Adrenal gland (tissue), 12 donors: ENCODE data around the gene DKKL1. TPM values are rescaled to one million over a fixed set of nuclear protein-coding genes. Genes with fewer than 3 reads are reported as not detected.

Experiments used
- DNase-seq, 7 donors: peaks; one replicate each; pipeline ENCODE4 v3.0.0-alpha.2; 2019 to 2020
- H3K27ac ChIP-seq, 5 donors: fragments of 200-600 bp; sonication (generic) in 4 of 5; 1 replicate in 3 of 5; 2 replicates in 2 of 5; pipeline versions ENCODE4 v1.5.1 to v1.8.0; 2016 to 2020; ENCODE audit warnings: mild to moderate bottlenecking in 1 of 5
- H3K27me3 ChIP-seq: fragments of 200-600 bp; 2 replicates; pipeline ENCODE4 v1.8.0; 2021
- H3K36me3 ChIP-seq, 2 donors: fragments of 200-600 bp; replicated peaks in 1 of 2; 1 replicate in 1 of 2; 2 replicates in 1 of 2; pipeline versions ENCODE4 v1.5.1 to v1.8.0; 2018 to 2022
- H3K4me1 ChIP-seq, 2 donors: fragments of 200-600 bp; replicated peaks in 1 of 2; 1 replicate in 1 of 2; 2 replicates in 1 of 2; pipeline versions ENCODE4 v1.5.1 to v1.8.0; 2018 to 2021
- H3K4me3 ChIP-seq, 4 donors: fragments of 200-600 bp; sonication (generic) in 3 of 4; one replicate each; pipeline ENCODE4 v1.5.1; 2016 to 2018
- H3K9me3 ChIP-seq, 3 donors: fragments of 200-600 bp; sonication (generic) in 1 of 3; replicated peaks in 1 of 3; 1 replicate in 2 of 3; 2 replicates in 1 of 3; pipeline versions ENCODE4 v1.5.1 to v1.8.0; 2016 to 2021
- CTCF ChIP-seq, 6 experiments: fragments of 450-650 bp in 4 of 6; fragments of 200-600 bp in 2 of 6; sonication (generic) in 1 of 6; IDR thresholded peaks; 1 replicate in 5 of 6; 2 replicates in 1 of 6; pipeline versions ENCODE4 v1.5.1 to v1.8.0; 2016 to 2021; ENCODE audit warnings: antibody characterized with exemption in 6 of 6, mild to moderate bottlenecking in 2 of 6, moderate library complexity in 1 of 6
- POLR2A ChIP-seq, 2 donors: fragments of 450-650 bp; IDR thresholded peaks; one replicate each; pipeline ENCODE4 v1.6.1; 2017; ENCODE audit warnings: antibody characterized with exemption in 2 of 2, mild to moderate bottlenecking in 2 of 2, moderate library complexity in 1 of 2
- whole genome bisulfite sequencing, 4 donors: extraction: QIAGEN DNeasy Blood & Tissue Kit in 2 of 4; methylation state at CpG; one replicate each; pipeline versions ENCODE4 v1.1.5 to v1.1.7; 2013 to 2017; 5-methylcytosine and 5-hydroxymethylcytosine counted together
- intact Hi-C, 2 donors: fragments of 100-400 bp; cut with DNase I; formaldehyde crosslinking; loops; one replicate each; pipeline versions ENCODE4 v1.14.1 to v1.15.0; 2022 to 2023
- polyA plus RNA-seq, 3 donors: library from polyadenylated mRNA; stranded (reverse); fragments of 200-250 nt in 2 of 3; fragments of 350-450 nt in 1 of 3; fragmentation: Illumina TruSeq in 1 of 3; extraction: RNeasy Lipid Tissue Mini Kit (QIAGEN cat#74804) in 1 of 3; gene quantifications; one replicate each; pipeline ENCODE4 v1.2.3, GENCODE V29; 2013 to 2014
- total RNA-seq, 9 donors: library from RNA; depleted of rRNA in 4 of 9; stranded (reverse); fragments of >200 nt in 4 of 9; fragments of 120-200 nt in 1 of 9; fragmentation: NEBNext Ultra II Directional in 1 of 9; extraction: Animal tissue kit (Norgen Biotek cat#: 25700) in 1 of 9; gene quantifications; one replicate each; pipeline versions ENCODE4 v1.1.0 to v1.2.4, GENCODE V29; 2013 to 2023
- donor health status: healthy with polysubstance abuse.
- donor health status: Bipolar disorder and iron deficiency.
- donor health status: DM: yes; HTN: yes; CAD: no.
- donor health status: DM: no; HTN: no; CAD: no.
- donor health status: DM: no; HTN: no; CAD: no.
- donor health status: DM: yes; HTN: yes; CAD: no.

DKKL1 gene
- total and polyA plus RNA-seq, 12 donors: 0.28 to 0.56 (median 0.44) TPM; not detected in 6

DNA sequence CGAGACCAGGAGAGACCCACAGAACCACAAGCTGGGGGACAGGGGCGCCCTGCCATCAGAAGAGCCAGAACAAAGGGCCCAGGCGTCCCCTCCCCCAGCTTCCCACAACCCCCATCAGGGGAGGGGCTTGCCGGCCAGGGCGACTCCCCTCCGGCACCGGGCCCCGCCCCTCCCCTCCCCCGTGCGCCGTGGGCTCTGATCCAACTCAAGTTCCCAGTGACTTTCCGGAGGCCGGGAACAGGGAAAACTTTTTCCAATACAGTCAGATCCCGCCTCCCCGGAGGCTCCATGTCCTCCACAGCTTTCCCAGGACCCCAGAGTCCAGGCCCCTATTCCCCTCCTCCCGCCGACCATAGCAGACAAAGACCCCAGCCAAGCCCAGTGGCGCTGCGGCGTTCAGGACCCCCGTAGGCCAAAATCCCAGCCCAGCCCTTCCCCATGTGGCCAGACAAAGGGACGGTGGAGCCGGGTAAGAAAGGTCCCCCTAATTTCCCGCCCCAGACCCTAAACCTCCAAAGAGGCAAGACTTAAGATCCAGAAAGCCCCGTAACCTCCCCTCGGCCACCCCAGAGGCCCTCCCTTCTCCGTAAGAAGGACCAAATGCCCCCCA is 2.1 kb upstream of the DKKL1 start:
- DNase-seq: peak; percentile 71 to 83 (median 80)
- H3K4me3 ChIP-seq: peak overlapping the region; percentile 45 to 75 (median 68)
- 4 to 6% (median 5%) methylated on average over 8 to 27 of the region's 27 CpGs for WGBS, 4 donors
- intact Hi-C loops: no loop called here
- no peaks in the 10 kb centered on the region for H3K27me3 ChIP-seq
- H3K27ac ChIP-seq: peak overlapping the region; percentile 65 to 92 (median 76)
- peaks cover 0 to 10% of the 10 kb centered on the region in 2 donors for H3K36me3 ChIP-seq
- peak in 1 of 2 donors; percentile 28 for TF ChIP-seq POLR2A (IDR thresholded peaks at IDR 0.05)
- TF ChIP-seq CTCF (IDR thresholded peaks at IDR 0.05): peak in 1 of 6 experiments; percentile 5
- no peaks in the 10 kb centered on the region for H3K9me3 ChIP-seq
- H3K4me1 ChIP-seq: peaks cover 8 to 10% of the 10 kb centered on the region in 2 donors

- peak; percentile 54 to 81 (median 67) for DNase-seq
- TF ChIP-seq CTCF (IDR thresholded peaks at IDR 0.05) (no peak), POLR2A (IDR thresholded peaks at IDR 0.05) (peak in 1 of 2 donors; percentile 34)
- peak within 1 kb of the TSS; percentile 65 to 92 (median 76) for H3K27ac ChIP-seq
- peaks cover 0 to 10% of the 10 kb centered on the region in 2 donors for H3K36me3 ChIP-seq
- H3K27me3 ChIP-seq: no peaks in the 10 kb centered on the region
- peaks cover 8 to 10% of the 10 kb centered on the region in 2 donors for H3K4me1 ChIP-seq
- peak within 1 kb of the TSS; percentile 45 to 75 (median 68) for H3K4me3 ChIP-seq
- intact Hi-C loops: no loop called here
- no peaks in the 10 kb centered on the region for H3K9me3 ChIP-seq
- WGBS, 4 donors: 1 to 2% (median 2%) methylated on average over 30 to 52 of the region's 52 CpGs
Observed at GRCh38 chr19:49362048-49362928, 1.4 kb upstream of the DKKL1 start, which contains the start of gene TEAD2. TSS of gene TEAD2 (minus strand) at chr19:49362416. CDS start at chr19:49360075, 2,341 bp downstream.

GRCh38 chr19:49362929-49363267 is 779 bp upstream of the DKKL1 start:
- H3K4me1 ChIP-seq: peaks cover 8 to 10% of the 10 kb centered on the region in 2 donors
- TF ChIP-seq CTCF (IDR thresholded peaks at IDR 0.05): no peak
- no peak for TF ChIP-seq POLR2A (IDR thresholded peaks at IDR 0.05)
- peak overlapping the region in 1 of 4 donors; percentile 31 for H3K4me3 ChIP-seq
- peak overlapping the region in 4 of 5 donors; percentile 50 to 89 (median 66) for H3K27ac ChIP-seq
- H3K27me3 ChIP-seq: no peaks in the 10 kb centered on the region
- 1 to 2% (median 1%) methylated on average over 11 to 14 of the region's 14 CpGs for WGBS, 4 donors
- H3K36me3 ChIP-seq: peaks cover 0 to 10% of the 10 kb centered on the region in 2 donors
- DNase-seq: peak; percentile 49 to 61 (median 52)
- H3K9me3 ChIP-seq: no peaks in the 10 kb centered on the region
- intact Hi-C loops: no loop called here

GRCh38 chr19:49364083-49364737 is 533 bp downstream of the DKKL1 start:
- H3K9me3 ChIP-seq: no peaks in the 10 kb centered on the region
- peak in 1 of 7 donors; percentile 43 for DNase-seq
- TF ChIP-seq CTCF (IDR thresholded peaks at IDR 0.05): no peak
- no peak for TF ChIP-seq POLR2A (IDR thresholded peaks at IDR 0.05)
- H3K36me3 ChIP-seq: peaks cover 0 to 3% of the 10 kb centered on the region in 2 donors
- H3K27me3 ChIP-seq: no peaks in the 10 kb centered on the region
- peaks cover 8 to 10% of the 10 kb centered on the region in 2 donors for H3K4me1 ChIP-seq
- WGBS, 4 donors: 64 to 75% (median 66%) methylated on average over 26 to 27 of the region's 27 CpGs
- intact Hi-C loops: no loop called here
- peak overlapping the region in 3 of 5 donors; percentile 29 to 89 (median 53) for H3K27ac ChIP-seq
- peak overlapping the region in 1 of 4 donors; percentile 12 for H3K4me3 ChIP-seq
